HG02870 (cell line): ENCODE measurements around the gene ARID3B.
"Not testable (repeated sequence)": the region's sequence is repeated elsewhere in the genome, so short reads cannot be mapped to it uniquely, and the experiment has no call there.

ENCODE experiments used
- ATAC-seq: cut with Tn5 transposase; IDR thresholded peaks from one replicate; pipeline ENCODE4 v1.9.1; 2021; ENCODE audit warnings: mild to moderate bottlenecking, moderate library complexity; ENCODE audit not compliant: unreplicated experiment

The ARID3B gene

GRCh38 chr15:74531144-74531811 lies 9.7 kb upstream of the ARID3B start:
- ATAC-seq, result no peak

DNA sequence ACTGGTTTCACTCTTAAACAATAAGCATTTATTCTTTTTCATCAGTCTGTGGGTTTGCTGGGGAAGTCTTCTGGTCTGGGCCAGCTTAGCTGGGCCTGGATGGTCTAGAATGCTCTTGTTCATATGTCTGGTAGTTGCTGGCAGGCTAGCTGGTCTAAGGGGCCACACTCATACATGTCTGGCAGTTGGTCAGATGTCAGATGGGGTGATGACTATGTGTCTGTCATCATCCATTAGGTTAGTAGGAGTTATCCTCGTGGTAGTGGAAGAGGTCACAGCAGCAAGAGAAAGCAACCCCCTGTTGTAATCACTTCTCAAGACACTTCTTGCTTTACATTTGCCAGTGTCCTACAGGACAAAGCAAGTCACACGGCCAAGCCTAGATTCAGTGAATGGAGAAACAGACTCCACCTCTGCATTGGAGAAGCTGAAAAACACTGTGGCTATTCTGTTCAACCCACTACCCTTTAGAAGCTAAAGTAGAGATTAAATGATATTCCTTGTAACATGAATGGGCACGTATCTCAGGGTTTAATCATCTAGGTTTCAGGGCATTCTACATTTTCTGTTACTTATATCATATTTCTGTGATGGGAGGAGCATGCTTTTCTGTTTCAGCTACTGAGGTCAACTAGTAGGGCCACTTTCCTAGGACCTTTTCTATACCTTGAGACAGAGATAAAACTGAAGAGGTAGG lies 5.5 kb upstream of the ARID3B start:
- no peak for ATAC-seq

DNA sequence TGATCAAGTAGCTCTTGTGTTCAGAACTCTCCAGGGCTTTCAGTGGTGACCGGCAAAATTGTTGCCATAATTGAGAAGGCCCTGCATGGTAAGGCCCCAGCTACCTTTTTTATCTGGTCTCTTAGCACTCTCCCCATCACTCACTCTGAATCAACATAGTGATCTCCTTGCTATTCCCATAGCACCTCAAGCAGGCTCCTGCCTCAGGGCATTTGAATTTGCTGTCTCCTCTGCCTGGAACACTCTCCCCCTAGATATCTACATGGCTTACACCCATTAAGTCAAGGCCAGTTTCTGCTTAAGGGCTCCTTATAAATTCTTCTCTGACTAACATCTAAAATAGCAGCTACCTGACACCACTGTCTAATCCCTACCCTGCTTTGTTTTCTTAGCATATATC lies 3.3 kb upstream of the ARID3B start:
- ATAC-seq, result no peak

DNA sequence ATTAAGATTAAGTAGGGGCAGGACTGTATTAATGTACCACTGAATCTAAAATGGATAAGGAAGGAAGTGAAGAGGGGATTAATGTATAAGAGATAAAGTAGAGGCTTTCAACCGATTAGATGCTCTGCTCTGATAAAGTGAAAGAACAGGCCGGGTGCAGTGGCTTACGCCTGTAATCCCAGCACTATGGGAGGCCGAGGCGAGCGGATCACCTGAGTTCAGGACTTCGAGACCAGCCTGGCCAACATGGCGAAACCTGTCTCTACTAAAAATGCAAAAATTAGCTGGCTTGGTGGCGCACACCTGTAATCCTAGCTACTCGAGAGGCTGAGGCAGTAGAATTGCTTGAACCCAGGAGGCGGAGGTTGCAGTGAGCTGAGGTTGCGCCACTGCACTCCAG lies 1.5 kb upstream of the ARID3B start:
- ATAC-seq, result not testable (repeated sequence)

- peak; percentile 2 for ATAC-seq
These were observed 759 bp upstream of the ARID3B start for GRCh38 chr15:74540161-74540760.

DNA sequence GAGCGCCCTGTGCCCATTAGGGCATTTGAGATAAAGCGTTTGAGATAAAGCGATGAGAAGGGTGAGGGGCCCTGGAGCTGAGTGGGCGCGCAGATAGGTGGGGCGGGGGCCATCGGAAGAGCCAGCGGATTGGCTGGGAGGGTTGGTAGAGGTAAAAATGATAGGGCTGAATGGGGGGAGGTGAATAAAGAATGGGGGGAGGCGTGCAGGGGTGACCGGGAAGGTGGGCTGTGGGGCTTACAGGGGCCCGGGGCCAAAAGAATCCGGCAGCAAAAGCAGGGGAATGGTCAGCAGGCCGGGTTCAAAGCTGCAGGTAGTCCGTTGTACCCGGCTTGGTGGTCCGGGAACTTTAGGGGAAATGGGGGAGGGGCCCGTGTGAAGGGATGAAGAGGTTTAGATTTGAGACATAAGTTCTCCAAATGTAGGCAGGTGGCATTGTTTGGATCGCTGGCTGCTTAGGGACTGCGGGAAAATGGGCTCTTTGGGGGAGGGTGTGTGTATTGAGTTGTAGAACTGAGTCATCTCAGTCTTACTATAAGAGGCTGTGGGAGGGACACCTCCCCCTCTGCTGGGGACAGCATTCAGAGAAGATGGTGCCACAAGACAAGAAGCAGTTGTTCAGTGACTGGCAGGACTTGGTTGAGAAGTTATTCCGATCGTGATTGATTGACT lies 610 bp downstream of the ARID3B start:
- ATAC-seq, result peak; percentile 34

- ATAC-seq, result no peak
These were observed 1.4 kb downstream of the ARID3B start for GRCh38 chr15:74542166-74543042.

- ATAC-seq, result no peak
These were observed 2.0 kb downstream of the ARID3B start for GRCh38 chr15:74543043-74543422.

DNA sequence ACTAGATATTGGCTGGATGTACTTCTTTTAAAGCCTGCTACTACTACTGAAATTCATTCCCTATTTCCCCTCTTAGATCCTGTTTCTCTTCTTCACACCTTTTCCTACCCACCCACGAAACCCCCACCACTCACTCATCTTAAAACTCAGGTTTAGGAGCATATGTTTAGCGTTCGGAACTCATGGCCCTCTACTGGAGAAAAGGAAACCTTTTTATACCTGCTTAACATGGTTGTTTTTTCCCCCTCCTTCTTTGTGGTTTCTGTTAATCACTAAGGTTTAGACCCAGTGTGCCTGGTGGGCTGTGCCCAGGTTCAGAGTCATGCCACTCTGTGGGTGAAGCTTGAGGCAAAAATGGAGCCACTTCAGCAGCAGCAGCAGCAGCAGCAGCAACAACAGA lies 2.6 kb downstream of the ARID3B start:
- no peak for ATAC-seq

DNA sequence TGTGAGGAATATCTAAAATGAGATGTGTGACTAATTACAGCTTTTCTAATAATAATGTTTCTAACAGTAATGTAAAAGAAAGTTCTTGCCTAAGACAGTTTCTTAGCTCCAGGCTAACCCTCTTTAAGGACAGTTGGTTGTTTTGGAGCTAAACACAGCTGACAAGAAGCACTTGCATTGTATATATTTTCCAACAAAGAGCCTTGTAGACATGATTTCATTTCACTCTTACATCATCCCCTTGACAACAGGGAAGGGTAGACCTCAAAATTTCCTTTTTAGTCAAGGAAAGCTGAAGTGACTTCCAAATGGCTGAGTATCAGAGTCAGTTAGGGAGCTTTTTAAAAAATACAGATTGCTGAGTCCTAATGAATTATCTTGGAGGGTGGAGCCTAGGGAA lies 4.1 kb downstream of the ARID3B start:
- ATAC-seq, result no peak

DNA sequence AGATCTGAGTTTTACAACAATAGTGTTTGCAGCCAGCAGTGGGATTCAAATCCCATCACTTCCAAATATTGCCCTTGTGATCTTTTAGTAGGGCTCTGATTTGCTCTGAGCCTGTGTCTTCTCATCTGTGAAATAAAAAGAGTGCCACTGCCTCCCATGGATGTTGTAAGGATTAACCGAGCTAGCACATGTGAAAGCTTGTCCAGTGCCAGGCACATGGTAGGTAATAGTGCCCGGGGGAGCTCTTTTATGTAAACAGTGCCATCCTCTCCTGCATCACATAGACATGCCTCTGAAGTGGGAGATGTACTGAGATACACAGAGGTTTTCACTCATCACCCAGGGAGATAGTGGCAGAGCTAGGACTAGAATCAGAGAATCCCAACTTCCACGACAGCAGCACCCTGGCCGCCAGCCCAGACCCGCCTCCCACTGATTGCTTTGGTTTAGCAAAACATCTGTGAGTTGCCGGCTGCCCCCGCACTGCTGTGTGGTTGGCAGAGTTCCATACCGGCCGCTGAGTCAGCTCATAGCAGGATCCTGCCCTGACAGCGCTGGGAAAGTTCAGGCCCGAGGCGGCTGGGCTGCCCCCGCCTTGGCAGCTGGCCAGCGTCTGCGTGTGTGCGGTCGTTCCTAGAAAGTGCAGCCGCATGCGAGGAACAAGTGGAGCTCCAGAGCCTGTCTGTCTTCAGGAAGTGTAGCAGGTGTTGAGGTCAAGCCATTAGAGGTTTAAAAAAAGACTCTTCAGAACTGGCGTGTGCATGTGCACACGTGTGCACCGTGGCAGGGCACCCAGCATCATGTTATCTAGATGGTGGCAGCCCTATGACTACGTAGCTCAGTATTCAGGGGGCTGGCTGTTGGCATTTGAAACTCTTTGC lies 5.0 kb downstream of the ARID3B start:
- ATAC-seq, result peak; percentile 47

DNA sequence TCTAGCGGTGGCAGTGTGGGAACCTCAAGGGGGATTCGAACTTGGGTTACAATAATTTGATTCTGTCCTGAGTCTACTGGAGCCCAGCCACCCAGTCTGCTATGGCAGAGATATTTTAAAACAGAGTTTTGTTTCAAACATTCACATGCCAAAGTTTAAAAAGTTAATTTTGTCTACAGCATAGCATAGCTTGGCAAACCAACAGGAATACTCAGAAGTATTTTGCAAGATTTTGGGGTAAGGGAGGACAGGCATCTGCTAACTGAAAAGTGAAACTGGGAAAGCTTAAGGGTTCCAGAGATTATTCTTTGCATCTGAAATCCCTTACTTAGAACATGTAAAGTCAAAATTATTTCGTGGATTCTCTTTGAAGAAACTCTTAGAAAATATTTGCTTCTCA lies 6.6 kb downstream of the ARID3B start:
- no peak for ATAC-seq

- ATAC-seq, result no peak
These were observed 7.2 kb downstream of the ARID3B start for GRCh38 chr15:74548241-74548640.

DNA sequence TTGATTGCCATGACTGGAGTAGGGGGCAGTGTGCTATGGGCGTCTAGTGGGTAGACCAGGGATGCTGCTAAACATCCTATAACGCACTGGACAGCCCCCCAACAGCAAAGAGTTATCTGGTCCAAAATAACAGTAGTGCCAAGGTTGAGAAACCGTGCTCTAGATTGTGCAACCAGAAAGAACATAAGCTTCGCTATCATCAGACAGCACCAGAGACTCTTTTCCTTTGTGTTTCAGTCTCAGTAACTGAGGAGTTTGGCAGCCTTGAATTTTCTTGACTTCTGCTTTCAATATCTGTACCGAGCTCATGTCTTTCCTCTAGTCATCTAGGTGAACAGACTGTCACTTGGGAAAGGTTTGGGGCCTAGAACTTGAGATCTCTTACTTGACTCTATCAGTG lies 8.8 kb downstream of the ARID3B start:
- no peak for ATAC-seq

DNA sequence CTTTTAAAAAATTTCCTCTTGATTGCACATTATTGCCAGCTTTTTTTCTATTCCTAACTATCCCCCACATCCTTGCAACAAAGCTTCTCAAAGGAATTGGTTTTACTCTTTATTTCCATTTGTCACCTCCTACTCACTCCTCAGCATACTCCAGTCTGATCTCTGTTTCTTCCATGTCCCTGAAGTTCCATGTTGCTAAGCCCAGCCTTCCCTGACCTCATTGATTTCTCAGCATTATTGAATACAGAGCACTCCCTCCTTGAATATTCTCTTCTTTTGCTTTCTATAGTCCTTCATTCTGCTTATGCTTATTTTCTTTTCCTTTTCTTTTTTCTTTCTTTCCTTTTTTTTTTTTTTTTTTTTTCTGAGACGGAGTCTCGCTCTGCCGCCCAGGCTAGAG lies 10.7 kb downstream of the ARID3B start:
- no peak for ATAC-seq

DNA sequence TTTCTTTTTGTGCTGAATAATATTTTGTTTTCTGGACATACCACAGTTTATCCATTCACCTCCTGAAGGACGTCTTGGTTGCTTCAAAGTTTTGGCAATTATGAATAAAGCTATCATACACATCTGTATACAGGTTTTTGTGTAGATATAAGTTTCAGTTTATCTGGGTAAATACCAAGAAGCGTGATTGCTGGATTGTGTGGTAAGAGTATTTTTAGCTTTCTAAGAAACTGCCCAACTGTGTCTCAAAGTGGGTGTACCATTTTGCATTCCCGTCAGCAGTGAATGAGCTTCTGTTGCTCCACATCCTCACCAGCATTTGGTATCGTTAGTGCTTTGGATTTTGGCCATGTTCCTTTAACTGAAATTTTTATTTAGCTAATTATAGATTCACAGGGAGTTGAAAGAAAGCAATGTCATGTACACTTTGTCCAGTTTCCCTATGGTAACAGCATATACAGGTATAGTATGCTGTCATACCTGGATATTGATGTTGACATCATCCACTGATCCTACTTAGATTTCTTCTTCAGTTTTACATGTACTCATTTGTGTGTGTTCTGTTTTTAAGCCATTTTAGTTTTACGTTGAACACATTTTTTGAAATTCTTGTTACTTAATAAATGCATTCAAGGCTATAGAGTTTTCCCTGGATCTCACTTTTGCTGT lies 11.9 kb downstream of the ARID3B start:
- ATAC-seq, result no peak

- no peak for ATAC-seq
These were observed 14.2 kb downstream of the ARID3B start for GRCh38 chr15:74555192-74555591.

GRCh38 chr15:74558706-74559105 lies 17.7 kb downstream of the ARID3B start:
- no peak for ATAC-seq

DNA sequence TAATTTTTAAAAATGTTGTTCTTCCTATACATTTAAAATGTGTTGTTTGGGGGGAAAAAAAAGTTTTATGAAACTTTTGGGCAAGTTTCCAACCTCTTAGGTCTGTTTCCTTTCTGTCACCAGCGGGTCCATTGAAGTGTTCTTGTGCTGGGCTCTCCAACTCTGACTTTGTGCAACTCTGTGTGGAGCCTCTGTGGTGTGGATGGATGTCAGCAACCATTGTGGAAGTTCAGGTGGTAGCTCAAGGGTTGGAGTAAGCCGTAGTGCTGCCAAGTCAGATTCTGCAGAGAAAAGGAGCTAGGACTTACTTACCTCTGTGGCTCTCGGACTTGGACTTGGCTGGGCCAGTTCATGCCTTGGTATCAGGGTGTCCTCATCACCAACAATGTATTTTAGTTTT lies 22.4 kb downstream of the ARID3B start:
- no peak for ATAC-seq
